Amniotic stem cell (primary cell): ENCODE results near the gene NCK2.
A peak's percentile ranks its signal among the peaks of the same experiment; 100 is the strongest.

Source experiments
- DNase-seq: peaks from one replicate; lab custom pipeline; 2025; lab: John Stamatoyannopoulos, UW

Gene NCK2

GRCh38 chr2:105736145-105736544 is 8.6 kb upstream of the NCK2 start:
- no peak for DNase-seq

- no peak for DNase-seq
Measured at GRCh38 chr2:105737980-105738657, 6.6 kb upstream of the NCK2 start.

- no peak for DNase-seq
Measured at GRCh38 chr2:105738658-105739241, 6.0 kb upstream of the NCK2 start.

GRCh38 chr2:105739426-105739825 is 5.3 kb upstream of the NCK2 start:
- DNase-seq = no peak

GRCh38 chr2:105739944-105740530 is 4.7 kb upstream of the NCK2 start:
- DNase-seq = no peak

GRCh38 chr2:105741174-105741573 is 3.5 kb upstream of the NCK2 start:
- DNase-seq = no peak

GRCh38 chr2:105741617-105742016 is 3.1 kb upstream of the NCK2 start:
- DNase-seq = no peak

GRCh38 chr2:105744091-105744908 is 412 bp upstream of the NCK2 start:
- peak; percentile 23 for DNase-seq

GRCh38 chr2:105746177-105747080 is 1.7 kb downstream of the NCK2 start:
- DNase-seq = no peak

GRCh38 chr2:105747254-105747894 is 2.7 kb downstream of the NCK2 start:
- DNase-seq = no peak

GRCh38 chr2:105747991-105748390 is 3.3 kb downstream of the NCK2 start:
- no peak for DNase-seq

GRCh38 chr2:105748566-105748965 is 3.9 kb downstream of the NCK2 start:
- DNase-seq = no peak

- DNase-seq = no peak
Measured at GRCh38 chr2:105749583-105750400, 5.1 kb downstream of the NCK2 start.

GRCh38 chr2:105750735-105751134 is 6.0 kb downstream of the NCK2 start:
- DNase-seq = no peak

- DNase-seq = no peak
Measured at GRCh38 chr2:105751272-105751671, 6.6 kb downstream of the NCK2 start.

GRCh38 chr2:105752691-105753358 is 8.1 kb downstream of the NCK2 start:
- no peak for DNase-seq

GRCh38 chr2:105753380-105753779 is 8.7 kb downstream of the NCK2 start:
- DNase-seq = no peak

GRCh38 chr2:105754011-105754410 is 9.3 kb downstream of the NCK2 start:
- DNase-seq = no peak

- DNase-seq = no peak
Measured at GRCh38 chr2:105754994-105755393, 10.3 kb downstream of the NCK2 start.

- no peak for DNase-seq
Measured at GRCh38 chr2:105755895-105756294, 11.2 kb downstream of the NCK2 start.
